ENCODE measurements around the gene FTO.

- TF ChIP-seq CTCF (IDR thresholded peaks at IDR 0.05; ENCODE audit: low read length): no peak
- no peak for TF ChIP-seq EZH2 (optimal IDR thresholded peaks at IDR 0.05; ENCODE audit: low read depth, low read length)
Measured at GRCh38 chr16:54090602-54091001, 386.6 kb downstream of the FTO start.
